Measurements from ENCODE around the gene MOCS2. TPM values are rescaled to one million over a fixed set of nuclear protein-coding genes. Genes with fewer than 3 reads are reported as not detected.
A peak's percentile ranks its signal among the peaks of the same experiment; 100 is the strongest.

Gene MOCS2
- polyA plus RNA-seq, 2 of the 4 experiments (the other 2 are of a cell fraction): 47.7 to 75.3 TPM

DNA sequence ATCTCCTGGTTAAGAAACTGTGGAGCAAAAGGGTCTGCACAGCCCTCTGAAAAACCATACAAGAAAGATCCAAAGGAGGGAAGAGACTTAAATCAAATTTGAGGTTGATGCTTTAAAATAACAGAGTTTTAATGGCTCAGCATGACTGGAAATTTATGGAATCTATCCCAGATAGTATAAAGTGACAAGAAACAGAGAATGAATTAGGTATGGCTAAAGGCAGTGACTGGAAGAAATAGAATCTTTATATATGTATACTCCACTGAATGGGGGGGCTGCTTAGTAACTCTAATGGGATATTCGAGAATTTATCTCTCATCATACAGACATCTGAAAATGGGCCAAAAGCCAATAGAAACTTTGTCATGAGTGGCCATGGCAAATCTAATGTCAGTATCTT lies 17.6 kb upstream of the MOCS2 start:
- DNase-seq (ENCODE audit: low read depth in 1 of 2, low spot score in 1 of 2) (no peak), FAIRE-seq (no peak), ATAC-seq (no peak)
- Histone ChIP-seq H3K4me1 (0 out of 3 replicates have a peak, but pooled peaks cover 5% of the 10 kb centered on the region), H3K9me3 (no peaks in the 10 kb centered on the region), H3K4me2 (no peak overlapping the region), H3K27ac (no peak overlapping the region), H3K4me3 (no peak overlapping the region)
- ChIA-PET POLR2A (no interaction called here), CTCF (interaction anchor here (1.1 kb wide), 1 partner anchor 1092 kb away, joined by 3 read pairs; no protein-coding TSS in a partner anchor)
- WGBS (ENCODE audit: missing lambda C conversion rate): 75% methylated on average over 1 of the region's 1 CpG
- TF ChIP-seq MAFK (IDR thresholded peaks at IDR 0.05; ENCODE audit: partially characterized antibody) (no peak), RARB (CRISPR knock-in tag; IDR thresholded peaks at IDR 0.05) (no peak), EP300 (IDR thresholded peaks at IDR 0.05) (no peak)
- TF ChIP-seq, protein P1, sequence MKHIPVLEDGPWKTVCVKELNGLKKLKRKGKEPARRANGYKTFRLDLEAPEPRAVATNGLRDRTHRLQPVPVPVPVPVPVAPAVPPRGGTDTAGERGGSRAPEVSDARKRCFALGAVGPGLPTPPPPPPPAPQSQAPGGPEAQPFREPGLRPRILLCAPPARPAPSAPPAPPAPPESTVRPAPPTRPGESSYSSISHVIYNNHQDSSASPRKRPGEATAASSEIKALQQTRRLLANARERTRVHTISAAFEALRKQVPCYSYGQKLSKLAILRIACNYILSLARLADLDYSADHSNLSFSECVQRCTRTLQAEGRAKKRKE (CRISPR knock-in tag; IDR thresholded peaks at IDR 0.05; ENCODE audit: low read depth): no peak

DNA sequence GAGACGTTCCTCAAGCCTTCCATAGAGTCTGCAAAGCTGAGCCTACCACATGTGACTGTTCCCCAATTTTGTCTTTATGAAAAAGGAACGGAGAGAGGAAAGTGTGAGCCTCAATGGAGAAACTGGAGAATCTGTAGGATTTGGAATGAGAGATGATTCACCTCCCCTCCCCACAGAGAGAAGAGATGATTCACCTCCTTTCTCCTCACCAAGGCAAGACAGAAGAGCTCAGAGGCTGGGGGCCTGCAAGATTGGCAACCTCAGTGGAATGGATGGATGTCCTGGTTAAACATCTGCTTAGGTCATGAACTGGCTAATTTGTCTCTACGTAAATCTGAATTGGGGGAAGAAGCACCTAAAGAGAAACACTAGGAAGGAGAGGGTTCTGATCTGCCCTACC lies 17.0 kb upstream of the MOCS2 start:
- POLR2A ChIA-PET: no interaction called here
- DNase-seq (ENCODE audit: low read depth in 1 of 2, low spot score in 1 of 2) (no peak), FAIRE-seq (no peak), ATAC-seq (peak in 1 of 2 experiments; percentile 34; a peak in 1 of 6 replicates)
- WGBS (ENCODE audit: missing lambda C conversion rate): 72% methylated on average over 3 of the region's 3 CpGs
- Histone ChIP-seq H3K27ac (no peak overlapping the region), H3K9me3 (no peaks in the 10 kb centered on the region), H3K4me1 (0 out of 3 replicates have a peak, but pooled peaks cover 5% of the 10 kb centered on the region), H3K4me3 (no peak overlapping the region), H3K4me2 (no peak overlapping the region)
- CTCF ChIA-PET: interaction anchor here (0.6 to 1.1 kb wide), 3 partner anchors 1092 to 1364 kb away, joined by 3 to 4 read pairs (median 3); no protein-coding TSS in a partner anchor
- TF ChIP-seq ZSCAN20 (CRISPR knock-in tag; IDR thresholded peaks at IDR 0.05) (no peak), MYC (IDR thresholded peaks at IDR 0.05; ENCODE audit: borderline replicate concordance, low read length) (no peak), SMC3 (IDR thresholded peaks at IDR 0.05) (no peak), SREBF2 (IDR thresholded peaks at IDR 0.05) (no peak), CEBPB (IDR thresholded peaks at IDR 0.05) (no peak), JUN (IDR thresholded peaks at IDR 0.05) (no peak), POLR2AphosphoS2 (conservative IDR thresholded peaks at IDR 0.05; ENCODE audit: low read length) (no peak), BHLHE40 (IDR thresholded peaks at IDR 0.05; ENCODE audit: low read depth, low read length) (no peak)
- TF ChIP-seq, protein P2, sequence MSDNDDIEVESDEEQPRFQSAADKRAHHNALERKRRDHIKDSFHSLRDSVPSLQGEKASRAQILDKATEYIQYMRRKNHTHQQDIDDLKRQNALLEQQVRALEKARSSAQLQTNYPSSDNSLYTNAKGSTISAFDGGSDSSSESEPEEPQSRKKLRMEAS (IDR thresholded peaks at IDR 0.05): no peak
- TF ChIP-seq, protein P3, sequence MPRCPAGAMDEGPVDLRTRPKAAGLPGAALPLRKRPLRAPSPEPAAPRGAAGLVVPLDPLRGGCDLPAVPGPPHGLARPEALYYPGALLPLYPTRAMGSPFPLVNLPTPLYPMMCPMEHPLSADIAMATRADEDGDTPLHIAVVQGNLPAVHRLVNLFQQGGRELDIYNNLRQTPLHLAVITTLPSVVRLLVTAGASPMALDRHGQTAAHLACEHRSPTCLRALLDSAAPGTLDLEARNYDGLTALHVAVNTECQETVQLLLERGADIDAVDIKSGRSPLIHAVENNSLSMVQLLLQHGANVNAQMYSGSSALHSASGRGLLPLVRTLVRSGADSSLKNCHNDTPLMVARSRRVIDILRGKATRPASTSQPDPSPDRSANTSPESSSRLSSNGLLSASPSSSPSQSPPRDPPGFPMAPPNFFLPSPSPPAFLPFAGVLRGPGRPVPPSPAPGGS (IDR thresholded peaks at IDR 0.05): no peak

DNA sequence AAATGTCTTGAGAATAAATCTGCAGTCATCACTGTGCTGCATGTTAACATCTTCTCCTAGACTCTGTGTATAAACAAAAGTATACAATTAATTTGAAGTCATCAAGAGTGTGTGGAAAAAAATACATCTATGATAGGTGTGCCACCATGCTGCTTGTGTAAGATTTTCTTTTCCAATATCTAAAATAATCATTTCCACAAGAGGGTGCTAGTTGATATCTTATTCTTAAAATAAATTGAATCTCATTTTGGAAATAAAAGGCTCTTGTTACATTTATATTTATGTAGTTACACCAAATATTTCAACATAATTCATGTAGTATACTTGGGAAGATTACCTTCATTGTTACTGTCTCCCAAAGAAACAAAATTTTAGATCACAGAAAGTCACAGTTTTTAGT lies 14.1 kb upstream of the MOCS2 start:
- ChIA-PET CTCF (interaction anchor here (0.6 to 2.5 kb wide), 4 partner anchors 8 to 1105 kb away, joined by 3 to 11 read pairs (median 3); no protein-coding TSS in a partner anchor), POLR2A (no interaction called here)
- DNase-seq (ENCODE audit: low read depth in 1 of 2, low spot score in 1 of 2) (peak in 1 of 2 experiments; percentile 10), ATAC-seq (no peak), FAIRE-seq (peak; percentile 28)
- Histone ChIP-seq H3K27ac (no peak overlapping the region), H3K4me1 (0 out of 3 replicates have a peak, but pooled peaks cover 5% of the 10 kb centered on the region), H3K4me2 (no peak overlapping the region), H3K9me3 (no peaks in the 10 kb centered on the region), H3K4me3 (no peak overlapping the region)
- TF ChIP-seq SMC3 (IDR thresholded peaks at IDR 0.05) (peak; percentile 50), FOSB (CRISPR knock-in tag; IDR thresholded peaks at IDR 0.05) (no peak), HOXB5 (CRISPR knock-in tag; IDR thresholded peaks at IDR 0.05) (no peak), RAD21 (conservative IDR thresholded peaks at IDR 0.05 in 1 of 2, IDR thresholded peaks at IDR 0.05 in 1 of 2) (peak; percentile 52 to 62; a peak in 4 of 5 replicates), EP300 (IDR thresholded peaks at IDR 0.05) (no peak)
- TF ChIP-seq, protein P4, sequence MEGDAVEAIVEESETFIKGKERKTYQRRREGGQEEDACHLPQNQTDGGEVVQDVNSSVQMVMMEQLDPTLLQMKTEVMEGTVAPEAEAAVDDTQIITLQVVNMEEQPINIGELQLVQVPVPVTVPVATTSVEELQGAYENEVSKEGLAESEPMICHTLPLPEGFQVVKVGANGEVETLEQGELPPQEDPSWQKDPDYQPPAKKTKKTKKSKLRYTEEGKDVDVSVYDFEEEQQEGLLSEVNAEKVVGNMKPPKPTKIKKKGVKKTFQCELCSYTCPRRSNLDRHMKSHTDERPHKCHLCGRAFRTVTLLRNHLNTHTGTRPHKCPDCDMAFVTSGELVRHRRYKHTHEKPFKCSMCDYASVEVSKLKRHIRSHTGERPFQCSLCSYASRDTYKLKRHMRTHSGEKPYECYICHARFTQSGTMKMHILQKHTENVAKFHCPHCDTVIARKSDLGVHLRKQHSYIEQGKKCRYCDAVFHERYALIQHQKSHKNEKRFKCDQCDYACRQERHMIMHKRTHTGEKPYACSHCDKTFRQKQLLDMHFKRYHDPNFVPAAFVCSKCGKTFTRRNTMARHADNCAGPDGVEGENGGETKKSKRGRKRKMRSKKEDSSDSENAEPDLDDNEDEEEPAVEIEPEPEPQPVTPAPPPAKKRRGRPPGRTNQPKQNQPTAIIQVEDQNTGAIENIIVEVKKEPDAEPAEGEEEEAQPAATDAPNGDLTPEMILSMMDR (IDR thresholded peaks at IDR 0.05): peak; percentile 44
- TF ChIP-seq, protein P5, sequence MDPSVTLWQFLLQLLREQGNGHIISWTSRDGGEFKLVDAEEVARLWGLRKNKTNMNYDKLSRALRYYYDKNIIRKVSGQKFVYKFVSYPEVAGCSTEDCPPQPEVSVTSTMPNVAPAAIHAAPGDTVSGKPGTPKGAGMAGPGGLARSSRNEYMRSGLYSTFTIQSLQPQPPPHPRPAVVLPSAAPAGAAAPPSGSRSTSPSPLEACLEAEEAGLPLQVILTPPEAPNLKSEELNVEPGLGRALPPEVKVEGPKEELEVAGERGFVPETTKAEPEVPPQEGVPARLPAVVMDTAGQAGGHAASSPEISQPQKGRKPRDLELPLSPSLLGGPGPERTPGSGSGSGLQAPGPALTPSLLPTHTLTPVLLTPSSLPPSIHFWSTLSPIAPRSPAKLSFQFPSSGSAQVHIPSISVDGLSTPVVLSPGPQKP (IDR thresholded peaks at IDR 0.05; ENCODE audit: low read depth, low read length): no peak

Data from A549 (cell line).